Stimulated activated CD8-positive, alpha-beta memory T cell treated with anti-CD3 and anti-CD28 coated beads, Interleukin-2, amount 100 ng/mL, for 1 hour (primary cell): ENCODE measurements around the gene NPIPA7.
"Not testable (repeated sequence)": the region's sequence is repeated elsewhere in the genome, so short reads cannot be mapped to it uniquely, and the experiment has no call there.

ENCODE experiments used
- DNase-seq, 2 donors: peaks; one replicate each; pipeline ENCODE4 v3.0.0-alpha.2; 2020; ENCODE audit warnings: low read depth in 2 of 2

Gene NPIPA7

GRCh38 chr16:16417914-16418544, 39.1 kb downstream of the NPIPA7 start:
- DNase-seq, result not testable (repeated sequence)

GRCh38 chr16:16420515-16420914, 41.6 kb downstream of the NPIPA7 start:
- DNase-seq, result not testable (repeated sequence)

GRCh38 chr16:16425146-16425545, 46.2 kb downstream of the NPIPA7 start:
- not testable (repeated sequence) for DNase-seq

GRCh38 chr16:16431135-16431534, 52.2 kb downstream of the NPIPA7 start:
- not testable (repeated sequence) for DNase-seq

- not testable (repeated sequence) for DNase-seq
Observed at GRCh38 chr16:16434711-16435110, 55.8 kb downstream of the NPIPA7 start.

- not testable (repeated sequence) for DNase-seq
Observed at GRCh38 chr16:16441401-16441800, 62.5 kb downstream of the NPIPA7 start.
